ENCODE data around the gene ARHGAP26. TPM values are rescaled to one million over a fixed set of nuclear protein-coding genes. Genes with fewer than 3 reads are reported as not detected.

ARHGAP26 gene
- total RNA-seq, 1 experiment from 2014 or later = 65.5 TPM

- CTCF ChIA-PET = interaction anchor here (1.5 kb wide), 1 partner anchor 10 kb away, joined by 4 read pairs; no protein-coding TSS in a partner anchor
- H3K27ac ChIP-seq (ENCODE audit: low read length) = no peak overlapping the region
- no peak for DNase-seq (ENCODE audit: low read depth, low spot score)
- no peak overlapping the region for H3K4me3 ChIP-seq (ENCODE audit: low read depth in 2 of 2, low read length in 2 of 2)
- in situ Hi-C loops (cut with HindIII; ENCODE audit: low pct_unique_long_range_greater_than_20kb, low sequenced_read_pairs) (no loop called here), intact Hi-C loops (cut with micrococcal nuclease; ENCODE audit: unreplicated experiment) (loop anchor here (10.0 kb wide), 1 partner anchor 133 kb away; no protein-coding TSS in a partner anchor)
- no peak for ATAC-seq
- H3K36me3 ChIP-seq (ENCODE audit: control insufficient read depth, insufficient read depth, low read length) = no peaks in the 10 kb centered on the region
- H3K4me1 ChIP-seq (ENCODE audit: control insufficient read depth, insufficient read depth, low read length) = peaks cover 36% of the 10 kb centered on the region
- no TSS peak for BruUV-seq (replicated peaks)
- TF ChIP-seq REST (IDR thresholded peaks at IDR 0.05; ENCODE audit: insufficient read depth in 1 of 2, low read depth in 2 of 2, low read length in 1 of 2) (no peak), SIN3A (IDR thresholded peaks at IDR 0.05; ENCODE audit: borderline replicate concordance, insufficient read depth, low read depth, low read length) (no peak), POLR2AphosphoS5 (IDR thresholded peaks at IDR 0.05; ENCODE audit: low read depth, low read length) (no peak), TCF7L2 (IDR thresholded peaks at IDR 0.05; ENCODE audit: low read depth, low read length) (no peak), CTCF (IDR thresholded peaks at IDR 0.05) (no peak)
- H3K9me3 ChIP-seq (ENCODE audit: control insufficient read depth, insufficient read depth, low read depth, low read length) = no peaks in the 10 kb centered on the region
- no peaks in the 10 kb centered on the region for H3K27me3 ChIP-seq (ENCODE audit: control insufficient read depth, insufficient read depth, low read length)
- POLR2A ChIA-PET = no interaction called here
Observed at GRCh38 chr5:142878111-142878510, 107.9 kb downstream of the ARHGAP26 start.

- TF ChIP-seq POLR2AphosphoS5 (IDR thresholded peaks at IDR 0.05; ENCODE audit: low read depth, low read length) (no peak), TCF7L2 (IDR thresholded peaks at IDR 0.05; ENCODE audit: low read depth, low read length) (no peak), REST (IDR thresholded peaks at IDR 0.05; ENCODE audit: insufficient read depth in 1 of 2, low read depth in 2 of 2, low read length in 1 of 2) (no peak)
- Histone ChIP-seq H3K27ac (ENCODE audit: low read length) (0 out of 2 replicates have a peak overlapping the region, but pooled peaks have one; percentile 2), H3K4me1 (ENCODE audit: control insufficient read depth, insufficient read depth, low read length) (peaks cover 31% of the 10 kb centered on the region), H3K4me3 (ENCODE audit: low read depth in 2 of 2, low read length in 2 of 2) (no peak overlapping the region), H3K27me3 (ENCODE audit: control insufficient read depth, insufficient read depth, low read length) (no peaks in the 10 kb centered on the region), H3K36me3 (ENCODE audit: control insufficient read depth, insufficient read depth, low read length) (no peaks in the 10 kb centered on the region), H3K9me3 (ENCODE audit: control insufficient read depth, insufficient read depth, low read depth, low read length) (no peaks in the 10 kb centered on the region)
- DNase-seq (ENCODE audit: low read depth, low spot score) (no peak), ATAC-seq (no peak)
- CTCF ChIA-PET = interaction anchor here (0.6 to 1.5 kb wide), 4 partner anchors 10 to 166 kb away, joined by 3 to 5 read pairs (median 4); no protein-coding TSS in a partner anchor
- in situ Hi-C loops (cut with HindIII; ENCODE audit: low pct_unique_long_range_greater_than_20kb, low sequenced_read_pairs) = no loop called here
- intact Hi-C loops (cut with micrococcal nuclease; ENCODE audit: unreplicated experiment) = loop anchor here (10.0 kb wide), 1 partner anchor 134 kb away; no protein-coding TSS in a partner anchor
- POLR2A ChIA-PET = no interaction called here
- no TSS peak for BruUV-seq (replicated peaks)
Observed at GRCh38 chr5:142878638-142879037, 108.5 kb downstream of the ARHGAP26 start.
